GM23338 (cell line): ENCODE measurements around the gene AACS.

Source experiments
- CTCF ChIP-seq, 2 experiments: fragments of 200-600 bp in 1 of 2; sonication (generic) in 1 of 2; conservative IDR thresholded peaks; 2 replicates each; pipeline versions ENCODE4 v1.5.1 to v1.6.1; 2016 to 2017; ENCODE audit warnings: antibody characterized with exemption in 2 of 2, low read depth in 2 of 2, mild to moderate bottlenecking in 2 of 2, moderate library complexity in 1 of 2
- EZH2phosphoT487 ChIP-seq: fragments of 200-600 bp; sonication (generic); IDR thresholded peaks from one replicate; pipeline ENCODE4 v1.8.1; 2018; ENCODE audit warnings: antibody characterized with exemption; ENCODE audit not compliant: unreplicated experiment

GRCh38 chr12:125068391-125068790 lies 3.2 kb downstream of the AACS start:
- TF ChIP-seq CTCF (conservative IDR thresholded peaks at IDR 0.05; ENCODE audit: low read depth in 2 of 2) = no peak
- no peak for TF ChIP-seq EZH2phosphoT487
